DOHH2 (cell line): ENCODE results near the gene TSHZ2.

Source experiments
- H3F3A ChIP-seq: fragments of 200-600 bp; sonication (generic), shearing (Covaris generic); 2 replicates; pipeline ENCODE4 v1.6.0; 2016; ENCODE audit warnings: antibody characterized with exemption, mild to moderate bottlenecking; ENCODE audit not compliant: control insufficient read depth, insufficient read depth
- H3K27ac ChIP-seq: fragments of 200-600 bp; sonication (generic); 2 replicates; pipeline ENCODE4 v1.5.1; 2014; ENCODE audit warnings: low read depth, mild to moderate bottlenecking, low read length, moderate library complexity
- H3K27me3 ChIP-seq: fragments of 200-600 bp; sonication (generic); 2 replicates; pipeline ENCODE4 v1.6.1; 2014; ENCODE audit warnings: mild to moderate bottlenecking, low read length, mixed read lengths; ENCODE audit not compliant: control insufficient read depth
- H3K36me3 ChIP-seq: fragments of 200-600 bp; sonication (generic); 2 replicates; pipeline ENCODE4 v1.6.1; 2014; ENCODE audit warnings: mild to moderate bottlenecking, low read length, moderate library complexity, mixed read lengths; ENCODE audit not compliant: control insufficient read depth
- H3K4me1 ChIP-seq: fragments of 200-600 bp; sonication (generic); 2 replicates; pipeline ENCODE4 v1.6.1; 2014; ENCODE audit warnings: mild to moderate bottlenecking, low read length, mixed read lengths; ENCODE audit not compliant: control insufficient read depth
- H3K4me2 ChIP-seq: fragments of 200-600 bp; sonication (generic); 2 replicates; pipeline ENCODE4 v1.6.0; 2014; ENCODE audit warnings: mild to moderate bottlenecking, low read length, moderate library complexity
- H3K4me3 ChIP-seq: fragments of 200-600 bp; sonication (generic); 2 replicates; pipeline ENCODE4 v1.5.1; 2014; ENCODE audit warnings: mild to moderate bottlenecking, low read length, mixed read lengths
- H3K79me2 ChIP-seq: fragments of 200-600 bp; sonication (generic); 2 replicates; pipeline ENCODE4 v1.6.1; 2014; ENCODE audit warnings: mild to moderate bottlenecking, low read length, mixed read lengths; ENCODE audit not compliant: control insufficient read depth
- H3K9me2 ChIP-seq: fragments of 200-600 bp; sonication (generic); replicated peaks from 2 replicates; pipeline ENCODE4 v1.6.1; 2014; ENCODE audit warnings: mild to moderate bottlenecking, low read length, mixed read lengths; ENCODE audit not compliant: control insufficient read depth
- H3K9me3 ChIP-seq: fragments of 200-600 bp; sonication (generic); 2 replicates; pipeline ENCODE4 v1.6.1; 2014; ENCODE audit warnings: antibody characterized with exemption, low read length, mixed read lengths; ENCODE audit not compliant: control insufficient read depth, insufficient read depth
- H4K20me1 ChIP-seq: fragments of 200-600 bp; sonication (generic); 2 replicates; pipeline ENCODE4 v1.6.0; 2014; ENCODE audit warnings: low read depth, mild to moderate bottlenecking, antibody characterized with exemption, low read length, moderate library complexity; ENCODE audit not compliant: control insufficient read depth, insufficient read depth
- CTCF ChIP-seq: fragments of 200-600 bp; sonication (generic); IDR thresholded peaks from one replicate; pipeline ENCODE4 v1.5.1; 2014; ENCODE audit warnings: antibody characterized with exemption, mild to moderate bottlenecking, low read depth, low read length; ENCODE audit not compliant: poor library complexity, severe bottlenecking
- EZH2phosphoT487 ChIP-seq: fragments of 200-600 bp; sonication (generic); IDR thresholded peaks from 2 replicates; pipeline ENCODE4 v1.6.1; 2017; ENCODE audit warnings: borderline replicate concordance, mild to moderate bottlenecking, antibody characterized with exemption, low read length, moderate library complexity, mixed read lengths

The TSHZ2 gene

GRCh38 chr20:53027089-53027488 is 54.9 kb downstream of the TSHZ2 start:
- peaks cover 5% of the 10 kb centered on the region for H3K4me1 ChIP-seq

GRCh38 chr20:53028337-53029007 is 56.3 kb downstream of the TSHZ2 start:
- Histone ChIP-seq H4K20me1 (no peaks in the 10 kb centered on the region), H3K9me2 (no peaks in the 10 kb centered on the region; the same call in 1 of the 2 replicates), H3K4me2 (no peak overlapping the region), H3F3A (no peaks in the 10 kb centered on the region), H3K9me3 (no peaks in the 10 kb centered on the region), H3K36me3 (no peaks in the 10 kb centered on the region), H3K79me2 (no peaks in the 10 kb centered on the region), H3K27me3 (no peaks in the 10 kb centered on the region), H3K4me3 (no peak overlapping the region), H3K27ac (no peak overlapping the region), H3K4me1 (no peaks in the 10 kb centered on the region)
- TF ChIP-seq CTCF: no peak
- no peak for TF ChIP-seq EZH2phosphoT487

More at GRCh38 chr20:53027089-53027488, 54.9 kb downstream of the TSHZ2 start:
- TF ChIP-seq EZH2phosphoT487: no peak
- TF ChIP-seq CTCF: no peak
- Histone ChIP-seq H3K27ac (no peak overlapping the region), H3K4me3 (no peak overlapping the region), H3K79me2 (no peaks in the 10 kb centered on the region), H3K9me3 (no peaks in the 10 kb centered on the region), H3K9me2 (no peaks in the 10 kb centered on the region; the same call in 1 of the 2 replicates), H3K27me3 (no peaks in the 10 kb centered on the region), H3K4me2 (no peak overlapping the region), H3K36me3 (no peaks in the 10 kb centered on the region), H3F3A (no peaks in the 10 kb centered on the region), H4K20me1 (no peaks in the 10 kb centered on the region)

GRCh38 chr20:53030061-53030460 is 57.9 kb downstream of the TSHZ2 start:
- Histone ChIP-seq H3K4me3 (no peak overlapping the region), H3K79me2 (no peaks in the 10 kb centered on the region), H3K9me2 (no peaks in the 10 kb centered on the region; the same call in 1 of the 2 replicates), H3K9me3 (no peaks in the 10 kb centered on the region), H3K36me3 (no peaks in the 10 kb centered on the region), H3K4me1 (peaks cover 5% of the 10 kb centered on the region), H3F3A (no peaks in the 10 kb centered on the region), H3K4me2 (no peak overlapping the region), H3K27ac (no peak overlapping the region), H3K27me3 (no peaks in the 10 kb centered on the region), H4K20me1 (no peaks in the 10 kb centered on the region)
- TF ChIP-seq CTCF: no peak
- TF ChIP-seq EZH2phosphoT487: no peak
